IPS-20b (cell line): ENCODE measurements around the gene PTEN.
"Not testable (repeated sequence)": the region's sequence is repeated elsewhere in the genome, so short reads cannot be mapped to it uniquely, and the experiment has no call there.

ENCODE experiments used
- H3K27ac ChIP-seq: one replicate; pipeline ENCODE4 v1.5.1; 2013; ENCODE audit warnings: low read length
- H3K27me3 ChIP-seq: 2 replicates; pipeline ENCODE4 v1.6.1; 2013; ENCODE audit warnings: mild to moderate bottlenecking, low read length, inconsistent platforms; ENCODE audit not compliant: insufficient read depth
- H3K36me3 ChIP-seq: 2 replicates; pipeline ENCODE4 v1.6.1; 2013; ENCODE audit warnings: low read depth, mild to moderate bottlenecking, inconsistent platforms, low read length, moderate library complexity; ENCODE audit not compliant: insufficient read depth
- H3K4me1 ChIP-seq: 2 replicates; pipeline ENCODE4 v1.6.1; 2013; ENCODE audit warnings: mild to moderate bottlenecking, control low read depth, inconsistent platforms, low read length, moderate library complexity; ENCODE audit not compliant: insufficient read depth
- H3K4me3 ChIP-seq: 2 replicates; pipeline ENCODE4 v1.5.1; 2013; ENCODE audit warnings: mild to moderate bottlenecking, low read length, inconsistent platforms
- H3K9ac ChIP-seq: 2 replicates; pipeline ENCODE4 v1.6.1; 2013; ENCODE audit warnings: low read depth, mild to moderate bottlenecking, inconsistent platforms, low read length, moderate library complexity
- H3K9me3 ChIP-seq: 2 replicates; pipeline ENCODE4 v1.6.1; 2013; ENCODE audit warnings: mild to moderate bottlenecking, low read depth, low read length, inconsistent platforms; ENCODE audit not compliant: insufficient read depth

Gene PTEN

DNA sequence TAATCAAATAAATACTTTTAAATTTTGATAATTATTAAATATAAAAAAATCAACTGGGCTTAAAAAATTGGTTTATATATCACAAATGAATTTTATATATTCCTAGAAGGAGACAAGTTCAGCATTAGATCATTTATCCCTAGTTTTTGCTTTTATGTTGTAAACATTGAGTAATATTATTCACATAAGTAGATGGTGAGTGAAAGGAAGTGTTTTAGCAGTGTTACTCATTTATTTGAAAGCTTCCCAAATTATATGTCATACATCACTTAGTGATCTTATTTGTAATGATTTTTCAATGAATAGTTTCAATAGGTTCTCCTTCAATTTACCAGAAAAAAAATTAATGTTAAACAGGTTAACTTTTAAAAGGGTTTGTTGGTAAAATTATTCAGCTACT lies 15.9 kb upstream of the PTEN start:
- H3K36me3 ChIP-seq, result no peaks in the 10 kb centered on the region
- H3K27ac ChIP-seq, result no peak overlapping the region

DNA sequence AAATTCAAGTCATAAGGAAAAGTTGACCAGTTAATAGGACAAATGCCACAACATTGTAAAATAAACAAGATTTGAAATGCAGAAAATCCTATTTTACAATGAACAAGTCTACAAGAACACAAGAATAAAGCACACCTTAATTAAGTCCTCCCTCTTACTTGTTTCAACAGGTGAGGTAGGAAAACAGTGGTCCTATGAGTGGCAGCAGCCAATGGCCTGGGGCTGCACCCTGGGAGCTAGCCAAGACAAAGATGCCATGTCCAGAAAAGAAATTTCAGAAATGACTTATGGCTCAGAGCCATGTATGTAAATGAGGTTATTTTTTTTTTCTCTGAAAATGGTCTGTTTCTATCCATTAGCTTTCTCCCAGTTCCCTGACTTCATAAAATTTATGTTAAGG lies 14.4 kb upstream of the PTEN start:
- Histone ChIP-seq H3K4me3 (no peak overlapping the region), H3K27me3 (no peaks in the 10 kb centered on the region), H3K36me3 (no peaks in the 10 kb centered on the region), H3K27ac (no peak overlapping the region), H3K4me1 (no peaks in the 10 kb centered on the region), H3K9ac (no peak overlapping the region), H3K9me3 (no peaks in the 10 kb centered on the region)

More for the DNA sequence above, 15.9 kb upstream of the PTEN start:
- H3K9ac ChIP-seq, result no peak overlapping the region
- no peaks in the 10 kb centered on the region for H3K4me1 ChIP-seq
- no peaks in the 10 kb centered on the region for H3K9me3 ChIP-seq
- no peaks in the 10 kb centered on the region for H3K27me3 ChIP-seq
- no peak overlapping the region for H3K4me3 ChIP-seq

DNA sequence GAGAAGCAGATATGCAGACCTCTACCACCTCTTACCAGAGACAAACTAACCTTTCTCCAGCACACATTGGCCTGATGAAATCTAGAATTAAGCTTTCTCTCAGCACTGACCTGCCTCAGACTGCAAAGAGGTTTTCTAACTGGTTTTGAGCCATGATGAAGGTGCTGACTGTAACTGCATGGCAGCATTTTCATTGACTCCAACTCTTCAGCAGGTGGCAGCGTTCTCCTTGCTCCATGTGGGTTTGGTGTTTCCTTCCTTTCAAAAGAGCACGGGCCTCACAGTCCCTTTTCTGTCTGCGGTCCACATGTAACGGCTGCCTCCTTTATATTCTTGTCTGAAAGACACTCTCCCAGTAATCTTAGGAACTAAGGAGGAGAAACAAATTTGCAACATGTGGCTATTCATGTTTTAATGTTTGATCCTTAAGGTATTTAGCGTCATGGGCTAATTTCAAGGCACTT lies 12.7 kb upstream of the PTEN start:
- Histone ChIP-seq H3K36me3 (no peaks in the 10 kb centered on the region), H3K4me3 (no peak overlapping the region), H3K4me1 (no peaks in the 10 kb centered on the region), H3K9ac (no peak overlapping the region), H3K9me3 (no peaks in the 10 kb centered on the region), H3K27me3 (no peaks in the 10 kb centered on the region), H3K27ac (no peak overlapping the region)

DNA sequence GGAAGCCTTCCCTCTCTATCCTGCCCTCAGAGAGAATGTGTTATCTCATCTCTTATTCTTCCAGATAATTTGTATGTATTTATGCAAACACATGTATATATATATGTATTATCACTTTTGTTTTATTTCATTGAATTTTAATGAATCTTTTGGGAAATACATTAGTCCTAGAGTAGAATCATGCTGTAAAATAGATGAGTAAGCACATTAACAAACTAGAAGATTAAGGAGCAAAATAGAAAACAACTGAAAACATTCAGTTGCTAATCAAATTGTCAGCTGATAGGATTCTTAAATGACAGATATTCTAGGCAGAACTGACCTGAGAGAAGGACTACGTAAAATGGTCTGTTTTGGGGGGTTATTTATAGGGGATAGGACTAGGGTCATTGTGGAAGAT lies 11.3 kb upstream of the PTEN start:
- no peaks in the 10 kb centered on the region for H3K4me1 ChIP-seq
- H3K27ac ChIP-seq, result no peak overlapping the region
- H3K36me3 ChIP-seq, result no peaks in the 10 kb centered on the region
- no peaks in the 10 kb centered on the region for H3K9me3 ChIP-seq
- H3K4me3 ChIP-seq, result no peak overlapping the region
- no peak overlapping the region for H3K9ac ChIP-seq
- H3K27me3 ChIP-seq, result no peaks in the 10 kb centered on the region

DNA sequence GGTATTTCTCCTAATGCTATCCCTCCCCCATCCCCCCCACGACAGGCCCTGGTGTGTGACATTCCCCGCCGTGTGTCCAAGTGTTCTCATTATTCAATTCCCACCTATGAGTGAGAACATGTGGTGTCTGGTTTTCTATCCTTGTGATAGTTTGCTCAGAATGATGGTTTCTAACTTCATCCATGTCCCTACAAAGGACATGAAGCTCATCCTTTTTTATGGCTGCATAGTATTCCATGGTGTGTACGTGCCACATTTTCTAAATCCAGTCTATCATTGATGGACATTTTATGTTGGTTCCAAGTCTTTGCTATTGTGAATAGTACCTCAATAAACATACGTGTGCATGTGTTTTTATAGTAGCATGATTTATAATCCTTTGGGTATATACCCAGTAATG lies 8.2 kb upstream of the PTEN start:
- not testable (repeated sequence) for H3K27me3 ChIP-seq, H3K9ac ChIP-seq, H3K4me1 ChIP-seq, H3K36me3 ChIP-seq, H3K9me3 ChIP-seq, H3K27ac ChIP-seq, H3K4me3 ChIP-seq

DNA sequence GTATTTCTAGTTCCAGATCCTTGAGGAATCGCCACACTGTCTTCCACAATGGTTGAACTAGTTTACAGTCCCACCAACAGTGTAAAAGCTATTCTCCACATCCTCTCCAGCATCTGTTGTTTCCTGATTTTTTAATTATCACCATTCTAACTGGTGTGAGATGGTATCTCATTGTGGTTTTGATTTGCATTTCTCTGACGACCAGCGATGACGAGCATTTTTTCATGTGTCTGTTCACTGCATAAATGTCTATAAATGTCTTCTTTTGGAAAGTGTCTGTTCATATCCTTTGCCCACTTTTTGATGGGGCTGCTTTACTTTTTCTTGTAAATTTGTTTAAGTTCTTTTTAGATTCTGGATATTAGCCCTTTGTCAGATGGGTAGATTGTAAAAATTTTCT lies 7.8 kb upstream of the PTEN start:
- H3K36me3 ChIP-seq, H3K4me1 ChIP-seq, H3K9me3 ChIP-seq, H3K4me3 ChIP-seq, H3K9ac ChIP-seq, H3K27me3 ChIP-seq, H3K27ac ChIP-seq: not testable (repeated sequence)

DNA sequence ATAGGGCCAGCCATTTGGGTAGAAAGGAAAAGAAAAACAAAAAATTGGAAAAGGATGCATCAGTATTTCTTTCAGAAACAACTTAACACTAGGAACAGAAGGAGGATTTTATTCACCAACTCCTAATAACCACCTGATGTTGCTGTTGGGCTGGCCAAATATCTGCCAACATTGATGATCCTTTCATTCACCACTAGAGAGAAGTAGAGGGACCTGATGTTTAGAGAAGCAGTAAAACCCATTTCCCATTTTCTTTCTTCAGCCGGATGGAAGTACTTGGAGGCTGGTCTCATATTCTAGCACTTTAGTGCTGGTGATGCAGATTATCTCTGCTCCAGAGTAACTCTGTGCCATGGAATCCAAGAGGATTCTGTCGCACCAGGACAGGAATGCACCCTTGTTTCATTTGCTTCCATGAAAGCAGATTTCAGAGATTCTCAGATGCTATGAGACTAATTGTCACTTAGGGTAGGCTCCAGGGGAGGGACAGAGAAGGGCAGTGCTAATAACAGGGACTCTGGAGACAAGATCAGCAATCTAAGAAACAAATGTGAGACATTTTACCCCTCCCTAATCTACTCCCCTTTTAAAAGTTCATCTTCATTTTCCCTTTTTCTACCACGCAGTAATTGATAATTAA lies 3.1 kb upstream of the PTEN start:
- Histone ChIP-seq H3K27me3 (peaks cover 12% of the 10 kb centered on the region), H3K27ac (no peak overlapping the region), H3K9ac (no peak overlapping the region)

DNA sequence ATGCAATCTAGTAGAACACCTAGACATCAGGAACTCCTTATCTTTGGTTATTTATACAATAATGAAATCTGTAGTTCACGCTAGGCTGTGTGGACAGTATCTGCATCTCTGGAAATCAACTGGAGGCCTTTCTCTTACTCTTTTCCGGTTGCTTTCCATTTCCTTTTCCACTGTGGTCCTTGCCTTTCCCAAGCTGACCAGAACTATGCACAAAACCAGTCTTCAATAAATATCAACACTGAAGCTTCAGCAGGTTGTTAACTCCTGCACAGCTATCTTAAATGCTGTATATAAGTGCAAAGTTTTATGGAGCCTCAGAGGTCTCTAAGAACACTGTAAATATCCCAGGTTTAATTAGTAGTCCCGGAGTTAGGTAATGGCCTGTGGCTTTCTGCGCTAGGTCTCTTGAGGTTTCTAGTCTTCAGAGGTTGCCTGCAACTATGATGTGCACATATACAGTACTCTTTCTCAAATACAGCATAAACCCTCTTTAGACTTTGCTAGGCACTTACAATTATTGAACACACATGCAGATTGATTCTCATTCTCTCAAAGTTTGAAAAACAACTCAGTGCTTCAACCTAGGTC lies 2.5 kb upstream of the PTEN start:
- Histone ChIP-seq H3K9me3 (no peaks in the 10 kb centered on the region), H3K4me3 (peak overlapping the region; percentile 95), H3K36me3 (no peaks in the 10 kb centered on the region), H3K27ac (no peak overlapping the region), H3K9ac (peak overlapping the region; percentile 91; the same call in 1 of the 2 replicates), H3K4me1 (peaks cover 10% of the 10 kb centered on the region; the same call in 1 of the 2 replicates), H3K27me3 (peaks cover 12% of the 10 kb centered on the region)

More for the DNA sequence above, 3.1 kb upstream of the PTEN start:
- no peaks in the 10 kb centered on the region for H3K9me3 ChIP-seq
- H3K36me3 ChIP-seq, result no peaks in the 10 kb centered on the region
- H3K4me1 ChIP-seq, result peaks cover 4% of the 10 kb centered on the region; the same call in 1 of the 2 replicates
- H3K4me3 ChIP-seq, result no peak overlapping the region

DNA sequence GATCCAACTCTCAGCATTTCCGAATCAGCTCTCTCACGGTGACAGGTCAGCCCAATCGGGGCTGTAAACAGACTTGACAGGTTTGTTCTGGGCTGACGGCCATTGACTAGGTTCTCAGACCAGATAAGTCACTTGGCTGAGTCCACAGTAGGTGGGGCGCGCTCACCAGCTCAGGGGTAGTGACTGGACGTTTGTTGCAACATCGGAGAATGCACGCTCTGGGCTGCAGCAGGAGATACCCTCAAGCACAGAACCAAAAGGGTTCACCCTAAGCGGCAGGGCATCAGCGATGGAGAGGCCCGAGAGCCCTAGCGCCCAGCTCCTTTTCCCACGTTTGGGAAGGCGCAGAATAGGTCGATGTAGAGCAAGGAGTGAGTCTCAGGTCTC lies 1.9 kb upstream of the PTEN start:
- peaks cover 12% of the 10 kb centered on the region; the same call in 1 of the 2 replicates for H3K4me1 ChIP-seq
- no peaks in the 10 kb centered on the region for H3K36me3 ChIP-seq
- peaks cover 12% of the 10 kb centered on the region for H3K27me3 ChIP-seq
- H3K9ac ChIP-seq, result peak overlapping the region; percentile 91
- peak overlapping the region; percentile 95 for H3K4me3 ChIP-seq
- H3K9me3 ChIP-seq, result no peaks in the 10 kb centered on the region
- no peak overlapping the region for H3K27ac ChIP-seq

DNA sequence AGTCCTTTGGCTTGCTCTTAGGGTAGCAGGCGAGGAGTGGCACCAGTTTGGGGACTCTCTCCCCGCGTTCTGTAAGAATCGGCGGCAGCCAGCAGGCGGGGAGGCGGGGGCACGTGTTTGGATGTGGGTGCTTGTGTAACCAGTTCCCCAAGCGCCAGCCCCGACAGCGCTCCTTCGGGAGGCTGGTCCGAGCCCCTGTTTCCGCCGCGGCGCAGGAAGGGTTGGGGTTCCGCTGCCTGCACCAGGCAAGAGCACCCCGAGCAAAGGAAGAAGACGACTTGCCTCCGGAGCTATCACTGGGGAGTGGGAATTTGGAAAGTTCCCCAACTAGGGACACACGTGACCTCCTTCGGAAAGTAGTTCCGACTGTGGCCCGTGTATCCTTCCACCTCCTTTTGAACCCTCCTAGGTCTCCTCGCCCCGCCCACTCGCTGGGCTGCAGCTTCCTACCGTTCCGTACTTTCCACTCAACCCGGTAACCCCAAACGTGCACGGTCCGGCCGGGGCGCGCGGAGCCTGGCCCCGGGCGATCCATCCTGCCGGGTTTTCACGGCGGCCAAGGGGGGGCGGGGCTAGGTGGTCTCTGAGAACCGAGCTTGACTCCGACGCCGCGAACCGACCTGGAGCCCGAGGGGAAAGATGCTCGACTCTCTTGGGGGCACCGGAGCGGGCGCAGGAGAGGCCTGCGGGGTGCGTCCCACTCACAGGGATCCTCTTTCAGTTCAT lies 1.3 kb upstream of the PTEN start:
- Histone ChIP-seq H3K4me3 (peak overlapping the region; percentile 95), H3K9ac (peak overlapping the region; percentile 91), H3K27me3 (peaks cover 12% of the 10 kb centered on the region), H3K9me3 (no peaks in the 10 kb centered on the region), H3K4me1 (peaks cover 16% of the 10 kb centered on the region; the same call in 1 of the 2 replicates), H3K27ac (peak overlapping the region; percentile 62), H3K36me3 (no peaks in the 10 kb centered on the region)

DNA sequence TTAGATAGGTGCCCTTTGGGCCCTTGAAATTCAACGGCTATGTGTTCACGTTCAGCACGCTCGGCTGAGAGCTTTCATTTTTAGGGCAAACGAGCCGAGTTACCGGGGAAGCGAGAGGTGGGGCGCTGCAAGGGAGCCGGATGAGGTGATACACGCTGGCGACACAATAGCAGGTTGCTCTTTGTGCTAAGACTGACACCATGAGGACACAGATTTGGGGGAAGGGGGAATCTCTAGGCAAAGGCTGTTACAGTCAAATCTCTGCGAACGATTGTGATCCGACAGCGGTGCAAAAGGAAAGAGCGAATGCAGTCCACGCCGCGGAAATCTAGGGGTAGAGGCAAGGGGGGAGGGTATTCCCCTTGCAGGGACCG lies 759 bp upstream of the PTEN start:
- peak overlapping the region; percentile 62 for H3K27ac ChIP-seq
- peaks cover 12% of the 10 kb centered on the region for H3K27me3 ChIP-seq
- no peaks in the 10 kb centered on the region for H3K36me3 ChIP-seq
- peaks cover 16% of the 10 kb centered on the region; the same call in 1 of the 2 replicates for H3K4me1 ChIP-seq
- H3K4me3 ChIP-seq, result peak overlapping the region; percentile 95
- no peaks in the 10 kb centered on the region for H3K9me3 ChIP-seq
- peak overlapping the region; percentile 91 for H3K9ac ChIP-seq
